Neural cell (in vitro differentiated cells): ENCODE data around the gene C3. TPM values are rescaled to one million over a fixed set of nuclear protein-coding genes. Genes with fewer than 3 reads are reported as not detected.

Source experiments
- H2AFZ ChIP-seq: fragments of 200-600, 300-800 bp; sonication (generic), shearing (Covaris generic); 2 replicates; pipeline ENCODE4 v1.6.0; 2014; ENCODE audit warnings: low read depth, mild to moderate bottlenecking, antibody characterized with exemption, low read length, moderate library complexity
- H3F3A ChIP-seq: fragments of 200-600 bp; shearing (Covaris generic); 2 replicates; pipeline ENCODE4 v1.6.1; 2016; ENCODE audit warnings: mild to moderate bottlenecking, moderate library complexity, mixed read lengths, antibody characterized with exemption, low read length; ENCODE audit not compliant: insufficient read depth, poor library complexity, severe bottlenecking
- H3K27ac ChIP-seq: fragments of 200-600, 300-800 bp; sonication (generic), shearing (Covaris generic); 2 replicates; pipeline ENCODE4 v1.5.1; 2014; ENCODE audit warnings: mild to moderate bottlenecking, low read length, moderate library complexity
- H3K27me3 ChIP-seq: fragments of 300-800, 200-600 bp; sonication (generic), shearing (Covaris generic); 2 replicates; pipeline ENCODE4 v1.6.0; 2014; ENCODE audit warnings: mild to moderate bottlenecking, low read depth, low read length, moderate library complexity; ENCODE audit not compliant: insufficient read depth
- H3K36me3 ChIP-seq: fragments of 300-800, 200-600 bp; sonication (generic), shearing (Covaris generic); 2 replicates; pipeline ENCODE4 v1.5.1; 2014; ENCODE audit warnings: mild to moderate bottlenecking, antibody characterized with exemption, low read length, moderate library complexity; ENCODE audit not compliant: insufficient read depth
- H3K4me2 ChIP-seq: fragments of 300-800, 200-600 bp; sonication (generic), shearing (Covaris generic); 2 replicates; pipeline ENCODE4 v1.6.0; 2014; ENCODE audit warnings: mild to moderate bottlenecking, low read length
- H3K4me3 ChIP-seq: fragments of 300-800, 200-600 bp; sonication (generic), shearing (Covaris generic); 2 replicates; pipeline ENCODE4 v1.5.1; 2014; ENCODE audit warnings: mild to moderate bottlenecking, low read length, moderate library complexity
- H3K79me2 ChIP-seq: fragments of 200-600 bp; shearing (Covaris generic); replicated peaks from 2 replicates; pipeline ENCODE4 v1.6.0; 2014; ENCODE audit warnings: mild to moderate bottlenecking, low read length, moderate library complexity; ENCODE audit not compliant: insufficient read depth
- H3K9ac ChIP-seq: fragments of 300-800, 200-600 bp; sonication (generic), shearing (Covaris generic); 2 replicates; pipeline ENCODE4 v1.6.1; 2016; ENCODE audit warnings: mild to moderate bottlenecking, low read length, mixed read lengths
- H3K9me2 ChIP-seq: fragments of 200-600 bp; shearing (Covaris generic); 2 replicates; pipeline ENCODE4 v1.6.1; 2016; ENCODE audit warnings: mild to moderate bottlenecking, low read length, mixed read lengths; ENCODE audit not compliant: insufficient read depth
- H3K9me3 ChIP-seq: fragments of 200-600, 300-800 bp; sonication (generic), shearing (Covaris generic); 2 replicates; pipeline ENCODE4 v1.6.1; 2016; ENCODE audit warnings: mild to moderate bottlenecking, mixed run types, low read length, moderate library complexity, mixed read lengths
- H4K20me1 ChIP-seq: fragments of 200-600 bp; shearing (Covaris generic); 2 replicates; pipeline ENCODE4 v1.6.1; 2016; ENCODE audit warnings: mild to moderate bottlenecking, mixed run types; ENCODE audit not compliant: insufficient read depth
- CTCF ChIP-seq: fragments of 450-650 bp; IDR thresholded peaks from 2 replicates; pipeline ENCODE4 v1.5.1; 2014; ENCODE audit warnings: antibody characterized with exemption, mild to moderate bottlenecking, moderate library complexity; ENCODE audit not compliant: poor library complexity, severe bottlenecking
- EP300 ChIP-seq: fragments of 450-650 bp; conservative IDR thresholded peaks from 2 replicates; pipeline ENCODE4 v1.6.1; 2014; ENCODE audit warnings: antibody characterized with exemption, mild to moderate bottlenecking, moderate library complexity; ENCODE audit not compliant: poor library complexity, severe bottlenecking
- EZH2 ChIP-seq: fragments of 200-600, 300-800 bp; shearing (Covaris generic), sonication (generic); IDR thresholded peaks from 2 replicates; pipeline ENCODE4 v1.6.1; 2014; ENCODE audit warnings: antibody characterized with exemption, low read length, borderline replicate concordance, mild to moderate bottlenecking; ENCODE audit not compliant: insufficient read depth, poor library complexity, severe bottlenecking
- MXI1 ChIP-seq: fragments of 450-650 bp; conservative IDR thresholded peaks from 2 replicates; pipeline ENCODE4 v1.6.1; 2014; ENCODE audit warnings: antibody characterized with exemption, mild to moderate bottlenecking; ENCODE audit not compliant: poor library complexity, severe bottlenecking
- POLR2AphosphoS5 ChIP-seq: IDR thresholded peaks from 2 replicates; pipeline ENCODE4 v1.6.1; 2012
- RAD21 ChIP-seq: fragments of 450-650 bp; conservative IDR thresholded peaks from 2 replicates; pipeline ENCODE4 v1.6.1; 2014; ENCODE audit warnings: antibody characterized with exemption, mild to moderate bottlenecking, moderate library complexity
- REST ChIP-seq: IDR thresholded peaks from 2 replicates; pipeline ENCODE4 v1.6.1; 2012; ENCODE audit warnings: borderline replicate concordance
- SMC3 ChIP-seq: fragments of 450-650 bp; conservative IDR thresholded peaks from 2 replicates; pipeline ENCODE4 v1.6.1; 2014; ENCODE audit warnings: antibody characterized with exemption, mild to moderate bottlenecking, moderate library complexity; ENCODE audit not compliant: poor library complexity
- TAF1 ChIP-seq: IDR thresholded peaks from 2 replicates; pipeline ENCODE4 v1.6.1; 2012; ENCODE audit warnings: low read depth
- polyA plus RNA-seq: library from polyadenylated mRNA; depleted of rRNA; stranded (reverse); fragments of >200 nt; gene quantifications from 2 replicates; pipeline ENCODE4 v1.2.3, GENCODE V29; 2014

Gene C3
- polyA plus RNA-seq, 1 donor from 2014 or later, result not detected

- Histone ChIP-seq H3K36me3 (no peaks in the 10 kb centered on the region), H3K27ac (no peak overlapping the region), H3F3A (no peaks in the 10 kb centered on the region), H3K79me2 (no peaks in the 10 kb centered on the region), H3K9me3 (no peaks in the 10 kb centered on the region), H3K27me3 (no peaks in the 10 kb centered on the region), H3K9me2 (no peaks in the 10 kb centered on the region), H3K4me2 (no peak overlapping the region), H4K20me1 (no peaks in the 10 kb centered on the region), H3K9ac (no peak overlapping the region), H3K4me3 (no peak overlapping the region), H2AFZ (no peak overlapping the region)
- TF ChIP-seq EZH2 (no peak), EP300 (no peak), POLR2AphosphoS5 (no peak), RAD21 (no peak), MXI1 (no peak), SMC3 (no peak), TAF1 (no peak), CTCF (no peak), REST (no peak)
These were observed 19.7 kb downstream of the C3 start for GRCh38 chr19:6700586-6701316.

- H4K20me1 ChIP-seq, result no peaks in the 10 kb centered on the region
- H3K4me3 ChIP-seq, result no peak overlapping the region
- no peaks in the 10 kb centered on the region for H3K36me3 ChIP-seq
- no peak overlapping the region for H2AFZ ChIP-seq
- H3F3A ChIP-seq, result no peaks in the 10 kb centered on the region
- no peak overlapping the region for H3K9ac ChIP-seq
- TF ChIP-seq EZH2 (no peak), TAF1 (no peak), REST (no peak), SMC3 (no peak), POLR2AphosphoS5 (no peak), RAD21 (no peak), MXI1 (no peak), EP300 (no peak), CTCF (no peak)
- H3K9me3 ChIP-seq, result no peaks in the 10 kb centered on the region
- H3K79me2 ChIP-seq, result no peaks in the 10 kb centered on the region
- H3K27ac ChIP-seq, result no peak overlapping the region
- no peaks in the 10 kb centered on the region for H3K9me2 ChIP-seq
- H3K27me3 ChIP-seq, result no peaks in the 10 kb centered on the region
- no peak overlapping the region for H3K4me2 ChIP-seq
These were observed 20.5 kb downstream of the C3 start for GRCh38 chr19:6699935-6700334.
